Transverse colon (tissue), 3 donors: ENCODE data around the gene ZC3H12C.

Experiments
- EP300 ChIP-seq: sonication (generic); formaldehyde crosslinking; IDR thresholded peaks from one replicate; pipeline ENCODE4 v1.6.1; 2017; ENCODE audit warnings: antibody characterized with exemption, low read depth
- POLR2A ChIP-seq: fragments of 450-650 bp; IDR thresholded peaks from one replicate; pipeline ENCODE4 v1.6.1; 2016; ENCODE audit warnings: antibody characterized with exemption, mild to moderate bottlenecking, moderate library complexity
- TF ChIP-seq, protein P1 (sequence below), 5 experiments: fragments of 200-600 bp in 3 of 5; fragments of 450-650 bp in 2 of 5; sonication (generic) in 3 of 5; IDR thresholded peaks; 1 replicate in 2 of 5; 2 replicates in 3 of 5; pipeline ENCODE4 v1.5.1; 2016 to 2017; ENCODE audit warnings: antibody characterized with exemption in 5 of 5, inconsistent platforms in 3 of 5, mild to moderate bottlenecking in 2 of 5, moderate library complexity in 1 of 5

GRCh38 chr11:110200241-110200640, 107.0 kb downstream of the ZC3H12C start:
- TF ChIP-seq, protein P1, sequence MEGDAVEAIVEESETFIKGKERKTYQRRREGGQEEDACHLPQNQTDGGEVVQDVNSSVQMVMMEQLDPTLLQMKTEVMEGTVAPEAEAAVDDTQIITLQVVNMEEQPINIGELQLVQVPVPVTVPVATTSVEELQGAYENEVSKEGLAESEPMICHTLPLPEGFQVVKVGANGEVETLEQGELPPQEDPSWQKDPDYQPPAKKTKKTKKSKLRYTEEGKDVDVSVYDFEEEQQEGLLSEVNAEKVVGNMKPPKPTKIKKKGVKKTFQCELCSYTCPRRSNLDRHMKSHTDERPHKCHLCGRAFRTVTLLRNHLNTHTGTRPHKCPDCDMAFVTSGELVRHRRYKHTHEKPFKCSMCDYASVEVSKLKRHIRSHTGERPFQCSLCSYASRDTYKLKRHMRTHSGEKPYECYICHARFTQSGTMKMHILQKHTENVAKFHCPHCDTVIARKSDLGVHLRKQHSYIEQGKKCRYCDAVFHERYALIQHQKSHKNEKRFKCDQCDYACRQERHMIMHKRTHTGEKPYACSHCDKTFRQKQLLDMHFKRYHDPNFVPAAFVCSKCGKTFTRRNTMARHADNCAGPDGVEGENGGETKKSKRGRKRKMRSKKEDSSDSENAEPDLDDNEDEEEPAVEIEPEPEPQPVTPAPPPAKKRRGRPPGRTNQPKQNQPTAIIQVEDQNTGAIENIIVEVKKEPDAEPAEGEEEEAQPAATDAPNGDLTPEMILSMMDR (IDR thresholded peaks at IDR 0.05): no peak
- no peak for TF ChIP-seq EP300
- TF ChIP-seq POLR2A: no peak
